DMS53 (cell line): ENCODE results near the gene MUC13.
"Not testable (repeated sequence)": the region's sequence is repeated elsewhere in the genome, so short reads cannot be mapped to it uniquely, and the experiment has no call there.

Source experiments
- DNase-seq: peaks from one replicate; lab custom pipeline; 2025; lab: John Stamatoyannopoulos, UW

Gene MUC13

GRCh38 chr3:124934577-124934976 lies at the start of gene MUC13:
Gene MUC13, minus strand, starts transcription at chr3:124934751. Its CDS starts 39 bp downstream, at chr3:124934712.
- DNase-seq = peak; percentile 82

- no peak for DNase-seq
Measured at GRCh38 chr3:124982855-124983254, 48.3 kb upstream of the MUC13 start.

GRCh38 chr3:124981472-124981871 lies 46.9 kb upstream of the MUC13 start:
- DNase-seq = no peak

- no peak for DNase-seq
Measured at GRCh38 chr3:124978627-124979026, 44.1 kb upstream of the MUC13 start.

- peak; percentile 72 for DNase-seq
Measured at GRCh38 chr3:124976383-124976782, 41.8 kb upstream of the MUC13 start.

GRCh38 chr3:124974691-124975090 lies 40.1 kb upstream of the MUC13 start:
- no peak for DNase-seq

GRCh38 chr3:124973290-124973689 lies 38.7 kb upstream of the MUC13 start:
- DNase-seq = no peak

GRCh38 chr3:124972457-124972856 lies 37.9 kb upstream of the MUC13 start:
- DNase-seq = peak; percentile 83

GRCh38 chr3:124969963-124970722 lies 35.6 kb upstream of the MUC13 start:
- DNase-seq = no peak

GRCh38 chr3:124969190-124969589 lies 34.6 kb upstream of the MUC13 start:
- no peak for DNase-seq

GRCh38 chr3:124967964-124968363 lies 33.4 kb upstream of the MUC13 start:
- no peak for DNase-seq

- DNase-seq = no peak
Measured at GRCh38 chr3:124966521-124967445, 32.2 kb upstream of the MUC13 start.

- DNase-seq = peak; percentile 84
Measured at GRCh38 chr3:124965413-124965812, 30.9 kb upstream of the MUC13 start.

- DNase-seq = peak; percentile 72
Measured at GRCh38 chr3:124964387-124964786, 29.8 kb upstream of the MUC13 start.

GRCh38 chr3:124963755-124964154 lies 29.2 kb upstream of the MUC13 start:
- DNase-seq = no peak

GRCh38 chr3:124962403-124962940 lies 27.9 kb upstream of the MUC13 start:
- DNase-seq = peak; percentile 16

- no peak for DNase-seq
Measured at GRCh38 chr3:124960698-124961097, 26.1 kb upstream of the MUC13 start.

- no peak for DNase-seq
Measured at GRCh38 chr3:124960105-124960504, 25.6 kb upstream of the MUC13 start.

- not testable (repeated sequence) for DNase-seq
Measured at GRCh38 chr3:124957951-124958350, 23.4 kb upstream of the MUC13 start.

GRCh38 chr3:124952282-124952855 lies 17.8 kb upstream of the MUC13 start:
- peak; percentile 64 for DNase-seq

- DNase-seq = peak; percentile 94
Measured at GRCh38 chr3:124951511-124952281, 17.1 kb upstream of the MUC13 start.

- DNase-seq = no peak
Measured at GRCh38 chr3:124950026-124950425, 15.5 kb upstream of the MUC13 start.
